K562 (cell line): Measurements from ENCODE around the gene NEU3. TPM values are rescaled to one million over a fixed set of nuclear protein-coding genes. Genes with fewer than 3 reads are reported as not detected.
A peak's percentile ranks its signal among the peaks of the same experiment; 100 is the strongest.

Experiments
- ARHGAP35 ChIP-seq: fragments of 450-650 bp; IDR thresholded peaks from 2 replicates; pipeline ENCODE4 v1.6.1; 2018; ENCODE audit not compliant: partially characterized antibody
- CEBPZ ChIP-seq: fragments of 150-350 bp; IDR thresholded peaks from 2 replicates; pipeline ENCODE4 v1.6.1; 2014; ENCODE audit warnings: low read depth, mild to moderate bottlenecking, low read length, borderline replicate concordance
- CREM ChIP-seq: IDR thresholded peaks from 2 replicates; pipeline ENCODE4 v1.6.1; 2014; ENCODE audit warnings: antibody characterized with exemption, low read depth
- DMBX1 ChIP-seq: fragments of 250-450 bp; sonication (Bioruptor Pico); IDR thresholded peaks from 2 replicates; pipeline ENCODE4 v1.8.0; 2022; ENCODE audit warnings: inconsistent platforms, mild to moderate bottlenecking, moderate library complexity, borderline replicate concordance
- GABPB2 ChIP-seq: fragments of 250-450 bp; sonication (Bioruptor Pico); conservative IDR thresholded peaks from 2 replicates; pipeline ENCODE4 v1.5.1; 2021; ENCODE audit warnings: mild to moderate bottlenecking
- KLF10 ChIP-seq: fragments of 250-450 bp; sonication (Bioruptor Pico); IDR thresholded peaks from 2 replicates; pipeline ENCODE4 v1.6.1; 2021; ENCODE audit warnings: matching md5 sums
- MCM2 ChIP-seq: fragments of 450-650 bp; IDR thresholded peaks from 2 replicates; pipeline ENCODE4 v1.6.1; 2017; ENCODE audit warnings: low read depth, mild to moderate bottlenecking
- SIRT6 ChIP-seq: IDR thresholded peaks from one replicate; pipeline ENCODE4 v1.6.1; 2012; ENCODE audit warnings: low read depth, mild to moderate bottlenecking, control low read depth, inconsistent platforms, low read length, moderate library complexity
- SMARCC2 ChIP-seq: fragments of 450-650 bp; IDR thresholded peaks from 2 replicates; pipeline ENCODE4 v1.6.1; 2017; ENCODE audit warnings: antibody characterized with exemption, moderate library complexity, mild to moderate bottlenecking, low read depth
- TFAM ChIP-seq: fragments of 250-450 bp; sonication (Bioruptor Pico); conservative IDR thresholded peaks from 2 replicates; pipeline ENCODE4 v1.5.0; 2021; ENCODE audit warnings: mild to moderate bottlenecking, moderate library complexity
- YBX1 ChIP-seq: fragments of 450-650 bp; IDR thresholded peaks from 2 replicates; pipeline ENCODE4 v1.7.1; 2016; ENCODE audit warnings: mild to moderate bottlenecking
- YY1 ChIP-seq, 3 experiments: IDR thresholded peaks; 2 replicates each; pipeline ENCODE4 v1.6.1; 2011; ENCODE audit warnings: low read length in 2 of 3, mild to moderate bottlenecking in 2 of 3, moderate library complexity in 2 of 3, borderline replicate concordance in 1 of 3, control low read depth in 1 of 3, low read depth in 1 of 3; ENCODE audit not compliant: insufficient read depth in 3 of 3, insufficient replicate concordance in 2 of 3, control insufficient read depth in 1 of 3, insufficient read length in 1 of 3; ENCODE audit errors: extremely low read depth in 1 of 3
- ZNF146 ChIP-seq: IDR thresholded peaks from one replicate; pipeline ENCODE4 v1.6.1; 2018; ENCODE audit warnings: missing compliant biosample characterization; ENCODE audit not compliant: unreplicated experiment
- ZNF740 ChIP-seq, 3 experiments: fragments of 200-800 bp in 1 of 3; sonication (Bioruptor generic) in 1 of 3; sonication (generic) in 1 of 3; formaldehyde crosslinking in 1 of 3; IDR thresholded peaks; 2 replicates each; pipeline versions ENCODE4 v1.6.1 to v1.8.0; 2016 to 2022; ENCODE audit warnings: mild to moderate bottlenecking in 2 of 3, missing compliant biosample characterization in 2 of 3, missing genetic modification characterization in 2 of 3, missing genetic modification reagents in 1 of 3
- ZNF778 ChIP-seq: fragments of 450-650 bp; formaldehyde crosslinking; IDR thresholded peaks from 2 replicates; pipeline ENCODE4 v1.4.0; 2020; ENCODE audit warnings: mild to moderate bottlenecking, moderate library complexity
- polyA plus RNA-seq, 8 experiments: library from polyadenylated mRNA; depleted of rRNA in 4 of 8; stranded (reverse) in 5 of 8; unstranded in 3 of 8; fragments of >200 nt; fragmentation: Nextera tagmentation in 2 of 8; fragmentation: Illumina TruSeq in 1 of 8; extraction: Ambion mirVana in 2 of 8; extraction: Trizol in 1 of 8; gene quantifications; 2 replicates each; pipeline versions ENCODE4 v1.2.1 to v1.2.3, GENCODE V29; 2011 to 2014; ENCODE audit warnings: inconsistent platforms in 1 of 8, missing spikeins in 1 of 8
- total RNA-seq, 7 experiments: library from RNA; depleted of rRNA in 6 of 7; stranded (reverse); fragments of >200 nt in 6 of 7; fragmentation: Illumina TruSeq in 2 of 7; extraction: Trizol in 2 of 7; gene quantifications; 2 replicates each; pipeline versions ENCODE4 v1.2.1 to v1.2.3, GENCODE V29; 2011 to 2021; ENCODE audit warnings: low replicate concordance in 1 of 7
- TF ChIP-seq, protein P1 (sequence below): IDR thresholded peaks from 2 replicates; pipeline ENCODE4 v1.6.1; 2016; ENCODE audit warnings: missing genetic modification characterization, missing compliant biosample characterization
- TF ChIP-seq, protein P2 (sequence below): fragments of 250-450 bp; sonication (Bioruptor Pico); IDR thresholded peaks from 2 replicates; pipeline ENCODE4 v1.5.1; 2021; ENCODE audit warnings: mild to moderate bottlenecking
- TF ChIP-seq, protein P3 (sequence below): sonication (generic); formaldehyde crosslinking; IDR thresholded peaks from 2 replicates; pipeline ENCODE4 v1.8.1; 2023; ENCODE audit warnings: mild to moderate bottlenecking, missing genetic modification reagents

Gene NEU3
- total and polyA plus RNA-seq, 9 of the 15 experiments (the other 6 are each of a cell fraction or from before 2014, with no cell fraction given), result 6.2 to 41.3 (median 31.1) TPM

DNA sequence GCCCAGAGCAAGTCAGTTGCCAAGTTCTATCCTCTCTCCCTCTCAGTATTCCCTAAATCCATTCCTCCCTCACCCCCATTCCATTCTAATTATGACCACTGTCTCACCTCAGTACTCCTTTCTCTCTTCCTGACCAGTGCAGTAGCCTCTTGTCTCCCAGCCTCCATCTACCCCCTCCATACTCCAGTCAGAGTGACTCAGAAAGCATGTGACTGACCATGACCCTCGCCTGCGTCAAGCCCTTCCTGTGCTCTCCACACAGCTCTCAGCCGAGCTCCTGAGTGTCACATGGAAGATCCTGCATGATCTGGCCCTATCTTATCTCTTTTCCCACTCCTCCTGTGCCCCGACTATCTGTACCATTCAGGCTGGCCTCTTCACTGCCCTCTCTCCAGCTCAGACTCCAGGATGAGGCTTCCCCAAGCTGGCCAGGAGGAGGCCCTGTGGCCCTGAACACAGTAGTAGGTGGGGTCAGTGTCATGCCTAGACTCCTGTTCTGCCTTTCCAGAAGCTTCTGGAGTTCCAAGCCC, 42.6 kb downstream of the NEU3 start (continued):
- TF ChIP-seq ZNF778 (CRISPR knock-in tag) (no peak), ARHGAP35 (no peak), GABPB2 (no peak), KLF10 (CRISPR knock-in tag) (no peak), MCM2 (no peak), SMARCC2 (no peak; the same call in 1 of the 2 replicates), YY1 (IDR thresholded peaks at IDR 0.05; ENCODE audit: borderline replicate concordance in 1 of 3, control insufficient read depth in 1 of 3, extremely low read depth in 1 of 3, insufficient read depth in 3 of 3, insufficient read length in 1 of 3, insufficient replicate concordance in 2 of 3, low read depth in 1 of 3, low read length in 2 of 3) (peak in 1 of 3 experiments; percentile 55), ZNF740 (CRISPR knock-in tag; IDR thresholded peaks at IDR 0.05) (no peak), ZNF740 (tag; IDR thresholded peaks at IDR 0.05) (no peak), SIRT6 (no peak), TFAM (CRISPR knock-in tag) (no peak), ZNF146 (CRISPR knock-in tag) (no peak), YBX1 (no peak), CREM (peak; percentile 91), CEBPZ (no peak), DMBX1 (CRISPR knock-in tag) (peak; percentile 93)
- TF ChIP-seq, protein P1, sequence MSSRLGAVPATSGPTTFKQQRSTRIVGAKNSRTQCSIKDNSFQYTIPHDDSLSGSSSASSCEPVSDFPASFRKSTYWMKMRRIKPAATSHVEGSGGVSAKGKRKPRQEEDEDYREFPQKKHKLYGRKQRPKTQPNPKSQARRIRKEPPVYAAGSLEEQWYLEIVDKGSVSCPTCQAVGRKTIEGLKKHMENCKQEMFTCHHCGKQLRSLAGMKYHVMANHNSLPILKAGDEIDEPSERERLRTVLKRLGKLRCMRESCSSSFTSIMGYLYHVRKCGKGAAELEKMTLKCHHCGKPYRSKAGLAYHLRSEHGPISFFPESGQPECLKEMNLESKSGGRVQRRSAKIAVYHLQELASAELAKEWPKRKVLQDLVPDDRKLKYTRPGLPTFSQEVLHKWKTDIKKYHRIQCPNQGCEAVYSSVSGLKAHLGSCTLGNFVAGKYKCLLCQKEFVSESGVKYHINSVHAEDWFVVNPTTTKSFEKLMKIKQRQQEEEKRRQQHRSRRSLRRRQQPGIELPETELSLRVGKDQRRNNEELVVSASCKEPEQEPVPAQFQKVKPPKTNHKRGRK (tag), result no peak
- TF ChIP-seq, protein P2, sequence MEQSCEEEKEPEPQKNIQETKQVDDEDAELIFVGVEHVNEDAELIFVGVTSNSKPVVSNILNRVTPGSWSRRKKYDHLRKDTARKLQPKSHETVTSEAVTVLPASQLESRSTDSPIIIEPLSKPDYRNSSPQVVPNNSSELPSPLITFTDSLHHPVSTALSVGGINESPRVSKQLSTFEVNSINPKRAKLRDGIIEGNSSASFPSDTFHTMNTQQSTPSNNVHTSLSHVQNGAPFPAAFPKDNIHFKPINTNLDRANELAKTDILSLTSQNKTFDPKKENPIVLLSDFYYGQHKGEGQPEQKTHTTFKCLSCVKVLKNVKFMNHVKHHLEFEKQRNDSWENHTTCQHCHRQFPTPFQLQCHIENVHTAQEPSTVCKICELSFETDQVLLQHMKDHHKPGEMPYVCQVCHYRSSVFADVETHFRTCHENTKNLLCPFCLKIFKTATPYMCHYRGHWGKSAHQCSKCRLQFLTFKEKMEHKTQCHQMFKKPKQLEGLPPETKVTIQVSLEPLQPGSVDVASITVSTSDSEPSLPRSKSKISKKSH (CRISPR knock-in tag), result no peak
- TF ChIP-seq, protein P3, sequence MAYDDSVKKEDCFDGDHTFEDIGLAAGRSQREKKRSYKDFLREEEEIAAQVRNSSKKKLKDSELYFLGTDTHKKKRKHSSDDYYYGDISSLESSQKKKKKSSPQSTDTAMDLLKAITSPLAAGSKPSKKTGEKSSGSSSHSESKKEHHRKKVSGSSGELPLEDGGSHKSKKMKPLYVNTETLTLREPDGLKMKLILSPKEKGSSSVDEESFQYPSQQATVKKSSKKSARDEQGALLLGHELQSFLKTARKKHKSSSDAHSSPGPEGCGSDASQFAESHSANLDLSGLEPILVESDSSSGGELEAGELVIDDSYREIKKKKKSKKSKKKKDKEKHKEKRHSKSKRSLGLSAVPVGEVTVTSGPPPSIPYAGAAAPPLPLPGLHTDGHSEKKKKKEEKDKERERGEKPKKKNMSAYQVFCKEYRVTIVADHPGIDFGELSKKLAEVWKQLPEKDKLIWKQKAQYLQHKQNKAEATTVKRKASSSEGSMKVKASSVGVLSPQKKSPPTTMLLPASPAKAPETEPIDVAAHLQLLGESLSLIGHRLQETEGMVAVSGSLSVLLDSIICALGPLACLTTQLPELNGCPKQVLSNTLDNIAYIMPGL (CRISPR knock-in tag), result no peak
